Ramos (cell line): Measurements from ENCODE around the gene CFAP46.
"Not testable (repeated sequence)": the region's sequence is repeated elsewhere in the genome, so short reads cannot be mapped to it uniquely, and the experiment has no call there.

ENCODE experiments used
- in situ Hi-C: fragments of 300-500 bp; cut with MboI; formaldehyde crosslinking; loops from one replicate; pipeline ENCODE4 v1.14.3; 2022; ENCODE audit warnings: low sequenced_read_pairs; ENCODE audit not compliant: unreplicated experiment

CFAP46 gene

DNA sequence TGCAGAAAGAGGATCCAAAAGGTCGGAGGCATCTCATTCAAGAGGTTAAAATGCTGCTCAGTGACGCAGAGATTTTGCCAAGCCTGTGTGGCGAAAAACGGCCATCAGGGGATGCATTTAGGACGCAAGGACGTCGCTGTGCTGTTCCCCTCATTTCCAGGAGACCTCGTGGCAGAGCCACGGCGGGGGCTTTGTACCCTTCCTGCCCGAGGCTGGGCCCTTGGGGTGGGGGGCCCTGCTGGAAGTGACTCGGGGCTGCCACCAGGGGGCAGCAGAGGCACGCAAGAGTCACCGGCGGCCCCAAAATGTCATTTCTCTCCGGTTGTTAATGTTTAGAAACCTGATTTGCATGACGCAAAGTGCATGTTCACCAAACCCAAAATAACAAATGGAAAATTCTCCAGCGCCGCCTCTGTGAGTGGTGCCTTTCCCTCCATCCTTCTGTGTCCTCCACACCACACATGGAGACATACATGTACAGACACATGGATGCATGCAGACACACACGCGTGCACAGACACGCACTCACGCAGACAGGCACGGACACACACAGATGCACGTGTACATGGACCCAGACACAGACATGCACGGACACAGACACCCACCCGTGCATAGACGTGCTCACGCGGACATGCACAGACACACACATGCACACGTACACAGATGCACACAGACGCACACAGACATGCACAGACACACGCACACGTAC, 105.4 kb downstream of the CFAP46 start:
- in situ Hi-C loops: no loop called here

DNA sequence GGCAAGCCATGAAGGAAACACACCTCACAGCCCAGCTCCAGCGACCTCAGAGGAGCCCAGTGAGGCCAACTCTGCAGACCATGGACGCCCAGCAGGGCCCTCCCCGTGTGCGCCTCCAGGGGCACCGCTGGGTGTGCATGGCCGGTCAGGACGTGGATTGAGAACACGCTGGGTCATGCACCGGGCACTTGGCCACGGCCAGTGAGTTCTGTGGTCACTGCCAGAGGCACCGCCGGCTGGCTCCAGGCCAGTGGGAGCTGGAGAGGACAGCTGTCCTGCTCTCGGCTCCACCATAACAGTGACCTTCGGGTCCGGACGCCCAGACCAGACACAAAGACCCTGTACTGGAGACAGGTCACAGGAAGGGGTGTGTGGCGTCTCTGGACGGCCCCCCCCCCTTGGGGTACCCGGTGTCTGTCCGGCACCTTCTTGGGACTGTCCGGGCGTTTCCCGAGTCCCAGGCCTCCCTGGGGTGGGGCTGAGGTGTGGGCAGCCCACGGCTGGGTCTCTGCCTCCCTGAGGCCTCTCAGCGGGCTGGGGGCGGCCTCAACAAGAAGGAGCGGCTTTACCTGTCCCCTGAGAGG, 106.0 kb downstream of the CFAP46 start:
- in situ Hi-C loops: no loop called here

DNA sequence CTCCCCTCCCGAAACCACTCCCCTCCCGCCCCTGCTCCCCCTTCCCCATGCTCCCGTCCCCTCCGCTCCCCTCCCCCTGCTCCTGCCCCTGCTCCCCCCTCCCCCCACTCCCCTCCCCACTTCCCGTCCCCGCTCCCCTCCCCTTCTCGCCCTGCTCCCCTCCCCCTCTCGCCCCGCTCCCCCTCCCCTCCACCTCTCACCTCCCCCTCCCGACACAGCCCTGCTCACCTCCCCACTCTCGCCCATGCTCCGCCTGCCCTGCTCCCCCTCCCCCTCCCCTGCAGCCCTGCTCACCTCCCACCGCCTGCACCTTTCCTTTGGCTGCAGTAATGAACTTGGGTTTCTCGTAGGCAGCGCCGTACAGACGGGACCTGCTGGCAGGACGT, 106.5 kb downstream of the CFAP46 start:
- in situ Hi-C loops: no loop called here

DNA sequence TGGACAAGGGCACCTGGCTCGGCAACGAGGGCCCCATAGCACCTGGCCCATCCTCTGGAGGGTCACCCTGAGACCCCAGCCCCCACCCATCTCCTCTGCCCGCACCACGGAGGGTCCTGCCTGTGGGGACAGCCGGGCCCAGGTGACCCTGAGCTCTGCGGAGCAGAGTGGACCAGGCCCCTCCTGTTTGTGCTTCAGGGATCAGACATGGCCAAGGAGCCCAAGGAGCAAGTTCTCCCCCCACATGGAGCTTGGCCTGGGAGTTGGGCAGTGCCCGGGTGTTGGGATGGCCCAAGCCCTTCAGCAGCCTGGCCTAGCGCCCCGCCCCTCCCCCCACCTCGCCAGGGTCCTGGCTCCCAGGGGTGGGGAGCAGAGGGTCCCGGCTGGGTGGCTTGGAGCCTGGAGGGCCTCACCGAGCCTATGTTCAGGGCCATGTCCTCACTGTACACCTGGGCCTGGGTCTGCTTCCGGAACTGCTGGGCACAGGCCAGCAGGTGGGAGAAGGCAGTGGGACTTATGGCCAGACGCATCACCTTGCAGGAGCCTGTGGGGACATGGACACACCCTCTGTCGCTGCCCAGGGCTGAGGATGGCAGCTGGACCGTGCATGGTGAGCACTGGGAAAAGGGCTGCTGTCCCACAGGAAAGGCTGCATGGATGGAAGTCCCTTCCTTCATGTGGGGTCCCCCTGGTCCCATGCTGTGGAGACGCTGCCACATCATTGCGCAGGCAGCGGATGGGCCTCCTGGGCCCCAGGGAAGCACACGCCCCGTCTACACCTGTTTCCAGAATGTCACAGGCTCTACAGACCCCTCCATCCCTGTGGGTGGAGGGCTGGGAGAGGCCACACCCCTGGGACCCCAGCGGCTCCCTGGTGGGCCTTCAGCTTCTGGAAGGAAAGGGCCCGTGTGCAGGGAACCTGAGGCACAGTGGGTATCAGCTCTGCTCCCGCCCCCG, 107.2 kb downstream of the CFAP46 start:
- in situ Hi-C loops: no loop called here

DNA sequence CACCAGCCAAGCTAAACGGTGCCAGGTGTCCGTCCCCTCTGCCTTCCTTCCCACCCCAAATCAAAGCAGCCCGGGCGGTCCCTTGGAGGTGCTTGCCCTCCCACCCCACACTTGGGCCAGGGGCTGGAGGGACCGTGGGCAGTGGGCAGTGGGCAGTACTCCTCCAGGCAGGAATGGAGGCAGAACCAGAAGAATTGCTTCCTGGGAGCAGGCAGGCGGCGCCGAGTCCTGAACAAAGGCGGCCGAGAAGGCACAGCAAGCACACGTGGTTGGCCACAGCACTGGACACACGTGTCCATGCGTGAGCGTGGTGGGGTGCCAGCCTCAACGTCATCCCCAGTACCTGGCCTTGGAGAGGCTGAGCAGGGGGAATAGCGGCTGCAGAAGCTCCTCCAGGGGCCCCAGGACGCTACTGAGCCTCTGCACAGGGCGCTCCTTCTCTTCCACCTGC, 108.0 kb downstream of the CFAP46 start:
- in situ Hi-C loops: no loop called here

DNA sequence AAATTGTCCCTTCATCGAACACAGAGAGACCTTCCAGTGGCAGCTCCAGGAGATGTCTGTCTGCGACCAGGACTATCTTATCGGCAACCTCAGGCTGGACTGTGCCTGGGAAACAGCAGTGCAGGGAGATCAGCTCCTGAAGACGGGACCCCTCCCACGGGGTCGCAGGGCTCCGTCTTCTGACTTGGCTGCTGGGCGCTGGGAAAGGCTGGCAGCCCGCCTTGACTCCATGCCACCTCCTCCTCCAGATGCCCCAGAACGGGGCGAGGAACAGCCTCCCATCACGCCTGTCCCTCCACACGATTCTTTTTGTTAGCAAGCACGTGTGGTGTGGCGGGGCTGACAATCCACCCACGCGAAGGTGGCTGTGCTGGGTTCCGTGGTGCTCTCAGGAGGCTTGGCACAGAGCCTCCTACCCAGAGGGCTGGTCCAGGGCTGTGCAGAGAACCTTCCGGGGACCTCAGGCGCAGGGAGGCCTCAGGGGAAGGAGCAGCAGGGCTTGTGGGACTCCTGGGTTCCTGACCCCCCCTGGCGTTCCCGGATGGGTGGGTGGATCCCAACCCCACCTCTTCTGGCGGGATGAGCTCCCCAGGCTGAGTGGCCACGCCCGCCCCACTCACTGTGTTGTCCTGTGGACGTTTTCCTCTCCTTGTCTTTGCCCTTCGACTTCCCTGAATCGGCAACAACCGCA, 108.8 kb downstream of the CFAP46 start:
- in situ Hi-C loops: no loop called here

DNA sequence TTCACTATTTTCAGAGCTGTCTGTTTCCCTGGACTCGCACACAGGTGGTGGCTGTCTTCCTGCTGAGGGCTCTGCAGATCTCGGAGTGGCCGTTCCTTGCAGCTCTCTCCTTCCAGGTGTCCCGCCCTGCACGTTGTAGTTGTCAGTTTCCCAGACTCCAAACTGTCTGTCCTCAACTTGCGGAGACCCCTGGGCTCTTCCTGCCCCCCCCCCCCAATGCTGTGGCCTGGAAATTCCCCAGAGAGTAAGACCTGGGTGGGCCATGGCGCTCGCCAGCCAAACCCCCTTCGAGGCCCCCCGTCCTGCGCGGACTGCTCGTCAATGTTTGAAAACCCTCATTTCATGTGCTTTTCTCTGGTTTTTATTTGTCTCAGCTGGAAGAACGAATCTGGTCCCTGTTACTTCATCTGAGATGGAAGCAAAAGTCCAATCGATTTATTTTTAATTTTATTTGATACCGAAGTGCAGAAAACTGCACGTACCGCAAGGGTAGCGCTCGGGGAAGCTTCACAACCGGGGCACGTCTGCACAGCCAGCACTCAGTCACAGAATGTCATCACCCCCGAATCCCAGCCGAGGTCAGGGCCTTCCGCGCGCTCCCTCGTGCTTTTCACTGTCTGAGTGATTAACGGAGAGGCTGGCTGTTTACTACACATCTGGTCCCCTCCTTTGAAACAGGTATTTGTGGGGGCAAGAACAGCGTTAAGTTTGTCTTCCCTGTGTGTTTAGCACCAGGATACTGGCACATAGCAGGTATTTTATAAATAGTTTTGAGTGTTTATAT, 110.0 kb downstream of the CFAP46 start:
- in situ Hi-C loops: no loop called here

DNA sequence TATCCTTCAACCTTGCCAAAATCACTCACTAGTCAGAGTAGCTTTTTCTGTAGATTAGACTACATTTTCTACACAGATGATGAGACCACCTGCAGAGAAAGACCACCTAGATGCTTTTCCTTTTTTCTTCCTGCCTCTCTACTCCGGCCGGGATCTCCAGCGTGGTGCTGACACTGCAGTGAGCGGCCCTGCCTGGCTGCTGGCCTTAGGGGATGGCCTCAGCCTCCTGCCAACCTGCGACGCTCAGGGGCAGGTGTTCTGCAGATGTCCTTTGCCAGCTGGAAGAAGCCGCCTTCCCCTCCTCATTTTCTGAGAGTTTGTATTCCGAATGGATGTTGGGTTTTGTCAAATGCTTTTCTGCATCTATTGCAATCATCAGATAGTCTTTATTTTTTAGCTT, 113.0 kb downstream of the CFAP46 start:
- in situ Hi-C loops: no loop called here

DNA sequence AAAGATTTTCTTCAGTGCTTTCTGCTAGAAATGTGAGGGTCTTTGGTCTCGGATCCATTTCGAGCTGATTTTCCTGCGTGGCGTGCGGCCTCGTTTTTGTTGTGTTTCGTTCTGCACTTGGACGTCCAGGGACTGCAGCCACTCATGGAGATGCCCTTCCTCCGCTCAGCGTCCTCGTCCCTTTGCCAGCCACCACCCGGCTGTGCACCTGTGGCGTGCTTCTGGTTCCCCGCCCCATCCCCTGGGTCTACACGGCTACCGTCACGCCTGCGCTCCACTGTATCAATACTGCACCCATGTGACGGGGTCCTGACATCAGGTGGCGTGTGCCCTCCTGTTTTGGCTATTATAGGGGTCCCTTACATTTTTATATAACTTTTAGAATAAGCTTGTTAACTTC, 113.7 kb downstream of the CFAP46 start:
- in situ Hi-C loops: no loop called here

DNA sequence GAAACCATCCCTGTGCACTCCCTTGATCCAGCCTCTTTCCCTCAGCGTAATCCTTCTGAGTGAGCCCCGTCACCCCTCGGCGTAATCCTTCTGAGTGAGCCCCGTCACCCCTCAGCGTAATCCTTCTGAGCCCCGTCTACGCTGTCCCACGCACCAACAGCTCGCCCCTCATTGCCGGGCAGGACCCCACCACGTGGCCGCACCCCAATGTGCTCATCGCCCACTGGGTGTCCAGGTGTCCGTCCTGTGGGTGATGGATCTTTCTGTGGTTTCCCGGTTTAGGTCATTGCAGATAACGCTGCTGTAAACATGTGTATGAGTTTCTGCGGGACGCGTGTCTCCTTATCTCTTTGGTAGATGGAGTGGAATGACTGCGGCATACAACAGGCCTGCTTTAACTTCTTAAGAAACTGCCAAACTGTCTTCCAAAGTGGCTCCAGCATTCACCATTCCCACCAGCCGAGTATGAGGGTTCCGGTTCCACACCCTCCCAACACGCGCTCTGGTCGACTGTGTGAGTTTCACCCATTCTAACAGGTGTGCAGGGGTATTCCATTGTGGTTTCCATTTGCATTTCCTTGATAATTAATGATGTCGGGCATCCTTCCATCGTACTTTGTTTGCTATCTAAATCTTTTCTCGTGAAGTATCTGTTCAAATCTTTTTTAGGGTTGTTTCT, 114.4 kb downstream of the CFAP46 start:
- in situ Hi-C loops: no loop called here

DNA sequence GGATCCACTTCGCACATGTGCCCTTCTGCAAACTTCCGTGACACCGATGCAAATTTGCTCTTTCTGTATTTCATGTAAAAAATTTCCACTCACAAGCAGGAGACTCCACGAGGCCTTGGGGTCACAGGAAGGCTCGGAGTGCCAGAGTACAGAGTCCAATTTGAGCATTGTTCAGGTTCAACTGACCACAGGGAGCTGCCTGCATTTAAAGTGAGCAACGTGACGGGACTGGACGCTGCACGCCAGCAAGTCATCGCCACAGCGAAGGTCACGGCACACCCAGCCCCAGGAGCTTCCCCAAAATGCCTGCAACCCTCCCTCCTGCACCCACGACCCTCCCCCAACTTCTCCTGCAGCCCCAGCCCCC, 115.0 kb downstream of the CFAP46 start:
- in situ Hi-C loops: no loop called here

DNA sequence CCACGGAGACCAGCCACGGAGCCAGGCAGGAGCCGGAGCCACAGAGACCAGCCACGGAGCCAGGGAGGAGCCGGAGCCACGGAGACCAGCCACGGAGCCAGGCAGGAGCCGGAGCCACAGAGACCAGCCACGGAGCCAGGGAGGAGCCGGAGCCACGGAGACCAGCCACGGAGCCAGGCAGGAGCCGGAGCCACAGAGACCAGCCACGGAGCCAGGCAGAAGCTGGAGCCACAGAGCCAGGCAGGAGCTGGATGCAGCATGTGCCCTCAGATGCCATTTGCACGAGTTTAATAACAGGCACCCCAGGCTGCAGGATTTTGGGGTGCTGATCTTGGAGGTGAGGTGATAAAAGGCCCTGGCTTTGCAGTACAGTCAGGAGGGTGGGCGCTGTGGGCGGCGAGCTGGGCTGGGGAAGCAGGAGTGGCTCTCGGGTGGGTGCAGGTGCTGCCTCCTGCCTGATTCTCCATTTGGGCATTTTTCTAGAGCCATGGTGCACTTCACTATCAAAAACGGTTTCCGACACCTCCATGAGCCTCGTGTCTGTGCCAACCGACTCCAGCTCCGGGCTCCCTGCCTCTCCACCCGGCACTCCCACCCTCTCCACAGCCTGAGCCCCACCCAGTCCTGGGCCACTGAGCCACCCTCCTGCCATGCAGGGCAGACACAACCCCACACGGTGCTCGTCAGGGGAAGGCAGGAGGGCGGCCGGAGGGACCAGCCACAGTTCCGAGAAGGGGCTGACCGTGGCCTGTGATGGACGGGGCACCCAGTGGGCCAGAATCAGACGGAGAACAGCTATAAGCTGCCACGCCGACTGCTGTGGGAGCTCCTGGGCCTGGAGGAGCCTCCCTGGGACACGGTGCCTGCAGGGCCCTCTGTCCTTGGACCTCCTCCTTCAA, 115.6 kb downstream of the CFAP46 start:
- in situ Hi-C loops: no loop called here

DNA sequence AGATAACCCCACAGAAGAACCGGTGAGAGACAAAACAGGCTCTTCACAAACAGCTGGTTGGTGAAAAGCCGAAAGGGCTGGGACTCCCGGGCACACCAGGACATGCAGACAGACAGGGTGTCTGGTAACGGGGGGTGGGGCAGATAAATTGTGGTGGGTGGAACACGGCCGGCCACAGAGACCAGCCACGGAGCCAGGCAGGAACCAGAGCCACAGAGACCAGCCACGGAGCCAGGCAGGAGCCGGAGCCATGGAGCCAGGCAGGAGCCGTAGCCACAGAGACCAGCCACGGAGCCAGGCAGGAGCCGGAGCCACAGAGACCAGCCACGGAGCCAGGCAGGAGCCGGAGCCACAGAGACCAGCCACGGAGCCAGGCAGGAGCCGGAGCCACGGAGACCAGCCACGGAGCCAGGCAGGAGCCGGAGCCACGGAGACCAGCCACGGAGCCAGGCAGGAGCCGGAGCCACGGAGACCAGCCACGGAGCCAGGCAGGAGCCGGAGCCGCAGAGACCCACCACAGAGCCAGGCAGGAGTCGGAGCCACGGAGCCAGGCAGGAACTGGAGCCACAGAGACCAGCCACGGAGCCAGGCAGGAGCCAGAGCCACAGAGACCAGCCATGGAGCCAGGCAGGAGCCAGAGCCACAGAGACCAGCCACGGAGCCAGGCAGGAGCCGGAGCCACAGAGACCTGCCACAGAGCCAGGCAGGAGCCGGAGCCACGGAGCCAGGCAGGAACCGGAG, 116.4 kb downstream of the CFAP46 start:
- in situ Hi-C loops: not testable (repeated sequence)

DNA sequence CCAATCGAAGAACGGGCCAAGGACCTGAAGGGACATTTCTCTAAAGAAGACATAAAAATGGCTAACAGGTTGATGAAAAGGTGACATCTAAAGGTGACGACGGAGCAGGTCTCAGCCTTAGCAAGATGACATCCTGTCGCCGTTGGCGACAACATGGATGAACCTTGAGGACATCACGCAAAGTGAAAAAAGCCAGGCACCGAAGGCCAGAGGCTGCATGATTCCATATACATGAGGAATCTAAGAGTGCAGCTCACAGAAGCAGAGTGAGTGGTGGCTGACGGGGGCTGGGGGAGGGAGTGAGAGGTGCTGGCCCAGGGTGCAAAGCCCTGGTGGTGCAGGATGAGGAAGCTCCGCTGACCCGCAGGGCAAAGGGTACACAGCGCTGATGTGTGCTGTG, 122.3 kb downstream of the CFAP46 start:
- in situ Hi-C loops: no loop called here

DNA sequence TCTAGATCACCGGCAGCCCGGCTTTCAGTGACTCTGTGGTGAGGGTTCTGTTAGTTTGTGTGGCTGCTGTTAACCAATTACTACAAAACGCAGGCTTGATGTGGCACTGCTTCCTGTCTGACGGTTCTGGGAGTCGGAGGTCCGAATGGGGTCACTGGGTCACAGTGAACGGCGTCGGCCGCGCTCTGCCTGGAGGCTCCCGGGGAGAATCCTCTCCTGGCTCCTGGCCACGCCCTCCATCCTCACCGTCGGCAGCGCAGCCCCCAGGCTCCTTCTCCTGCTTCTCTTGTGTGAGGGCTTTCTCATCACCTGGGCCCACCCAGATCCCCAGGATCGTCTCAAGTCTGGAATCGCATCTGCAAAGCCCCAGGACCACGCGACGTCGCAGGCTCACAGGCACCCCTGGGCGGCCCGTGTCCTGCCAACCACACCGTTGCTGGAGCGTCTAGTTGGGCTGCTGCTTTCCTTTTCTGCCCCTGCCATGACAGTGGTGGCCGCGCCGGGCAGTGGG, 124.6 kb downstream of the CFAP46 start:
- in situ Hi-C loops: no loop called here

DNA sequence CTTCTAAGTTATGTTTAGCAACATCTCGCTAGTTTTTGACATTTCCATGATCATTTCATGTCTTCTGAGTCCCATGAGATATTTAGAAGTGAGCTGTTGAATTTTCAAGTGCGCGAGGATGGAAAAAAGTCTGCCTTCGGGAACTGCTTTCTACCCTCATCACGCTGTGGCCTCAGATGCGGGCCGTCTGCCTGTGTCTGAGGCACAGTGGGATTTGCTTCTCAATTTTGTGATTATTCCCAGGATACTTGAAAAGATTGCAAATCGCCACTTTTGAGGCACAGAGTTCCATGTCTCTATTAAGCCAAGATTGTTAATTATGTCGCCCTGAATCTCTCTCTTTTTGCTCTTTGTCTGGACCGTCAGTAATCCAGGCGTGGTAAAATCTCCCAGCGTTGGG, 125.7 kb downstream of the CFAP46 start:
- in situ Hi-C loops: no loop called here

DNA sequence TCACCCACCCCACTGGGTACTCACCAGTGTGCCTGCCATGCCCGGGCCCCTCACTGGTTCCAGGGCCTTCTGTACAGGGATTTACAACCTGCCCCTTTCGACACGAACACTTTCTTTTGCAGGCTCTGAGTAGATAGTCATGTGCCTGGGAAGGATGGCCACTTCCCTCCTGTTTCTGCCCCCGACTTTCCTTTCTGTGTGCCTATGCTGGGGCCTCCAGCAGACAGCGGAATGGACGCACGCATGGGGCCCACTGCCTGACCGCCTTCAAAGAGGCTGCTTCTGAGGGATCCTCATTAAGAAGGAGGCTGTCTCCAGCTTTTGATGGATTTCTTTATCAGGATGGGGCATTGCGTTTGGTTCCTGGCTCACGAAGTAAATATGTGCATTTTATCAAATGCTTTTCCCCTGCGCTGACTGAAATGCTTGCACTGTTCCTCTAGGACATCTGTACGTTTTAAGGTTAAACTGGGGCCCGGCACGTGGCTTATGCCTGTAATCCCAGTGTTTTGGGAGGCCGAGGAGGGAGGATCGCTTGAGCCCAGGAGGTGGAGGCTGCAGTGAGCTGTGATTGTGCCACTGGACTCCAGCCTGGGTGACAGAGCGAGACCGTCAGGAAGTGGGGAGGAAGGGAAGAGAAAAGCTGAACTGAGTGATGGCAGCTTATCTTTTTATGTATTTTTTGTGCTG, 127.1 kb downstream of the CFAP46 start:
- in situ Hi-C loops: no loop called here
